ENCODE data around the gene CES1. TPM values are rescaled to one million over a fixed set of nuclear protein-coding genes. Genes with fewer than 3 reads are reported as not detected.

CES1 gene
- total RNA-seq, 6 experiments from 2014 or later = 847 to 4,059 (median 1,770) TPM

- H3K9me3 ChIP-seq = no peaks in the 10 kb centered on the region
- H3K27me3 ChIP-seq = no peaks in the 10 kb centered on the region
- DNase-seq = no peak
- no peak overlapping the region for H3K4me3 ChIP-seq
- no peaks in the 10 kb centered on the region for H3K36me3 ChIP-seq
- ATAC-seq = peak in 2 of 4 donors; percentile 11 to 26
- intact Hi-C loops (cut with DNase I) = loop anchor here in 1 of 2 donors (10.0 kb wide), 1 partner anchor 382 kb away; no protein-coding TSS in a partner anchor
- TF ChIP-seq POLR2A (IDR thresholded peaks at IDR 0.05) (no peak), CTCF (IDR thresholded peaks at IDR 0.05) (no peak)
- 21% methylated on average over 11 of the region's 11 CpGs for WGBS (ENCODE audit: insufficient coverage, low coverage, low lambda C conversion rate, missing lambda C conversion rate)
- no peaks in the 10 kb centered on the region for H3K4me1 ChIP-seq
- H3K27ac ChIP-seq = no peak overlapping the region
Measured at GRCh38 chr16:55846598-55847346, 13.9 kb upstream of the CES1 start.

- 30% methylated on average over 2 of the region's 2 CpGs for WGBS (ENCODE audit: insufficient coverage, low coverage, low lambda C conversion rate, missing lambda C conversion rate)
- H3K4me3 ChIP-seq = no peak overlapping the region
- H3K9me3 ChIP-seq = no peaks in the 10 kb centered on the region
- no peaks in the 10 kb centered on the region for H3K27me3 ChIP-seq
- no peak overlapping the region for H3K27ac ChIP-seq
- intact Hi-C loops (cut with DNase I) = loop anchor here (5.0 to 10.0 kb wide), 2 partner anchors 131 to 378 kb away; no protein-coding TSS in a partner anchor
- DNase-seq (no peak), ATAC-seq (no peak)
- TF ChIP-seq POLR2A (IDR thresholded peaks at IDR 0.05) (no peak), CTCF (IDR thresholded peaks at IDR 0.05) (peak in 1 of 4 donors; percentile 5)
- H3K4me1 ChIP-seq = peaks cover 0 to 12% (median 1%) of the 10 kb centered on the region in 4 donors
- no peaks in the 10 kb centered on the region for H3K36me3 ChIP-seq
Measured at GRCh38 chr16:55843105-55843395, 10.2 kb upstream of the CES1 start.

- Histone ChIP-seq H3K4me3 (no peak overlapping the region), H3K27me3 (no peaks in the 10 kb centered on the region), H3K27ac (no peak overlapping the region), H3K36me3 (no peaks in the 10 kb centered on the region), H3K9me3 (no peaks in the 10 kb centered on the region), H3K4me1 (peaks cover 0 to 17% (median 4%) of the 10 kb centered on the region in 4 donors)
- TF ChIP-seq POLR2A (IDR thresholded peaks at IDR 0.05) = no peak
- TF ChIP-seq CTCF (IDR thresholded peaks at IDR 0.05) = peak; percentile 67 to 85 (median 72)
- intact Hi-C loops (cut with DNase I) = loop anchor here (5.0 to 10.0 kb wide), 2 partner anchors 130 to 378 kb away; no protein-coding TSS in a partner anchor
- ATAC-seq (peak; percentile 80 to 89 (median 86)), DNase-seq (no peak)
- WGBS (ENCODE audit: insufficient coverage, low coverage, low lambda C conversion rate, missing lambda C conversion rate) = 32% methylated on average over 9 of the region's 11 CpGs
Measured at GRCh38 chr16:55842369-55843104, 9.6 kb upstream of the CES1 start.

- 0% methylated on average over 1 of the region's 2 CpGs for WGBS (ENCODE audit: insufficient coverage, low coverage, low lambda C conversion rate, missing lambda C conversion rate)
- DNase-seq (no peak), ATAC-seq (no peak)
Measured at GRCh38 chr16:55839115-55839514, 6.2 kb upstream of the CES1 start.

More at GRCh38 chr16:55839115-55839514, 6.2 kb upstream of the CES1 start:
- Histone ChIP-seq H3K27me3 (no peaks in the 10 kb centered on the region), H3K4me3 (no peak overlapping the region), H3K36me3 (no peaks in the 10 kb centered on the region), H3K4me1 (peaks cover 0 to 37% (median 14%) of the 10 kb centered on the region in 4 donors), H3K27ac (no peak overlapping the region), H3K9me3 (no peaks in the 10 kb centered on the region)
- intact Hi-C loops (cut with DNase I) = no loop called here
- TF ChIP-seq CTCF (IDR thresholded peaks at IDR 0.05) (no peak), POLR2A (IDR thresholded peaks at IDR 0.05) (no peak)

All from right lobe of liver (tissue), 6 donors.